ENCODE data around the gene ERBB4. TPM values are rescaled to one million over a fixed set of nuclear protein-coding genes. Genes with fewer than 3 reads are reported as not detected.

The ERBB4 gene
- total RNA-seq, 1 donor from 2014 or later: 9.2 TPM

GRCh38 chr2:212284166-212284565 lies 254.4 kb downstream of the ERBB4 start:
- no peak for TF ChIP-seq CTCF (IDR thresholded peaks at IDR 0.05; ENCODE audit: unreplicated experiment)
- DNase-seq (ENCODE audit: low spot score in 2 of 2, unreplicated experiment in 2 of 2): no peak
- Mint-ChIP-seq H3K36me3 (no peaks in the 10 kb centered on the region), H3K27me3 (ENCODE audit: low read depth) (no peaks in the 10 kb centered on the region), H3K27ac (no peak overlapping the region), H3K4me3 (no peak overlapping the region), H3K9me3 (no peaks in the 10 kb centered on the region), H3K4me1 (peaks cover 3% of the 10 kb centered on the region)

GRCh38 chr2:212282671-212283261 lies 255.8 kb downstream of the ERBB4 start:
- Mint-ChIP-seq H3K4me3 (no peak overlapping the region), H3K4me1 (peaks cover 3% of the 10 kb centered on the region), H3K9me3 (no peaks in the 10 kb centered on the region), H3K27me3 (ENCODE audit: low read depth) (no peaks in the 10 kb centered on the region), H3K36me3 (no peaks in the 10 kb centered on the region), H3K27ac (no peak overlapping the region)
- TF ChIP-seq CTCF (IDR thresholded peaks at IDR 0.05; ENCODE audit: unreplicated experiment): no peak
- no peak for DNase-seq (ENCODE audit: low spot score in 2 of 2, unreplicated experiment in 2 of 2)

GRCh38 chr2:212276813-212277212 lies 261.8 kb downstream of the ERBB4 start:
- no peak overlapping the region for H3K27ac Mint-ChIP-seq
- H3K4me1 Mint-ChIP-seq: peaks cover 8% of the 10 kb centered on the region
- no peak for TF ChIP-seq CTCF (IDR thresholded peaks at IDR 0.05; ENCODE audit: unreplicated experiment)
- no peak for DNase-seq (ENCODE audit: low spot score in 2 of 2, unreplicated experiment in 2 of 2)
- no peaks in the 10 kb centered on the region for H3K36me3 Mint-ChIP-seq
- H3K9me3 Mint-ChIP-seq: no peaks in the 10 kb centered on the region
- no peaks in the 10 kb centered on the region for H3K27me3 Mint-ChIP-seq (ENCODE audit: low read depth)
- H3K4me3 Mint-ChIP-seq: no peak overlapping the region

- no peak for DNase-seq (ENCODE audit: low spot score in 2 of 2, unreplicated experiment in 2 of 2)
- Mint-ChIP-seq H3K27ac (no peak overlapping the region), H3K36me3 (no peaks in the 10 kb centered on the region), H3K27me3 (ENCODE audit: low read depth) (no peaks in the 10 kb centered on the region), H3K9me3 (no peaks in the 10 kb centered on the region), H3K4me3 (no peak overlapping the region), H3K4me1 (peaks cover 11% of the 10 kb centered on the region)
- no peak for TF ChIP-seq CTCF (IDR thresholded peaks at IDR 0.05; ENCODE audit: unreplicated experiment)
Measured at GRCh38 chr2:212274215-212274614, 264.4 kb downstream of the ERBB4 start.

- Mint-ChIP-seq H3K9me3 (no peaks in the 10 kb centered on the region), H3K27me3 (ENCODE audit: low read depth) (no peaks in the 10 kb centered on the region), H3K4me3 (no peak overlapping the region), H3K27ac (no peak overlapping the region), H3K36me3 (no peaks in the 10 kb centered on the region), H3K4me1 (peaks cover 3% of the 10 kb centered on the region)
- DNase-seq (ENCODE audit: low spot score in 2 of 2, unreplicated experiment in 2 of 2): no peak
- TF ChIP-seq CTCF (IDR thresholded peaks at IDR 0.05; ENCODE audit: unreplicated experiment): no peak
Measured at GRCh38 chr2:212271583-212271982, 267.0 kb downstream of the ERBB4 start.

- no peaks in the 10 kb centered on the region for H3K27me3 Mint-ChIP-seq (ENCODE audit: low read depth)
- peaks cover 3% of the 10 kb centered on the region for H3K4me1 Mint-ChIP-seq
- DNase-seq (ENCODE audit: low spot score in 2 of 2, unreplicated experiment in 2 of 2): no peak
- no peaks in the 10 kb centered on the region for H3K36me3 Mint-ChIP-seq
- H3K27ac Mint-ChIP-seq: no peak overlapping the region
- no peak for TF ChIP-seq CTCF (IDR thresholded peaks at IDR 0.05; ENCODE audit: unreplicated experiment)
- H3K4me3 Mint-ChIP-seq: no peak overlapping the region
- no peaks in the 10 kb centered on the region for H3K9me3 Mint-ChIP-seq
Measured at GRCh38 chr2:212269005-212269404, 269.6 kb downstream of the ERBB4 start.
